HepG2 (cell line): ENCODE measurements around the gene SLIRP. TPM values are rescaled to one million over a fixed set of nuclear protein-coding genes. Genes with fewer than 3 reads are reported as not detected.

Source experiments
- HDAC6 ChIP-seq: fragments of 200-600 bp; sonication (generic); IDR thresholded peaks from 2 replicates; pipeline ENCODE4 v1.7.0; 2017; ENCODE audit warnings: mild to moderate bottlenecking, antibody characterized with exemption, low read length, low read depth
- HNF1B ChIP-seq: sonication (generic); formaldehyde crosslinking; IDR thresholded peaks from 2 replicates; pipeline ENCODE4 v1.5.1; 2020; ENCODE audit warnings: mild to moderate bottlenecking, moderate library complexity, missing genetic modification reagents
- HOXA9 ChIP-seq: sonication (generic); formaldehyde crosslinking; IDR thresholded peaks from 2 replicates; pipeline ENCODE4 v1.8.1; 2022; ENCODE audit warnings: missing genetic modification reagents, mild to moderate bottlenecking, moderate library complexity, borderline replicate concordance
- MAF1 ChIP-seq: sonication (generic); formaldehyde crosslinking; IDR thresholded peaks from 2 replicates; pipeline ENCODE4 v1.5.0; 2020; ENCODE audit warnings: missing genetic modification reagents, borderline replicate concordance
- NR2F2 ChIP-seq: IDR thresholded peaks from 2 replicates; pipeline ENCODE4 v1.6.1; 2012; ENCODE audit warnings: low read depth, inconsistent platforms, borderline replicate concordance
- RCOR2 ChIP-seq: IDR thresholded peaks from 2 replicates; pipeline ENCODE4 v1.6.1; 2016; ENCODE audit warnings: missing biosample characterization, missing genetic modification reagents
- SKIL ChIP-seq: sonication (generic); formaldehyde crosslinking; IDR thresholded peaks from 2 replicates; pipeline ENCODE4 v1.8.0; 2022; ENCODE audit warnings: missing genetic modification reagents, mild to moderate bottlenecking, moderate library complexity, borderline replicate concordance
- TAF15 ChIP-seq: fragments of 200-400 bp; formaldehyde crosslinking; IDR thresholded peaks from one replicate; pipeline ENCODE4 v1.6.1; 2018; ENCODE audit warnings: mild to moderate bottlenecking, low read depth, low read length; ENCODE audit not compliant: poor library complexity, severe bottlenecking
- TRAFD1 ChIP-seq: sonication (generic); formaldehyde crosslinking; IDR thresholded peaks from 2 replicates; pipeline ENCODE4 v1.5.1; 2020; ENCODE audit warnings: missing genetic modification reagents, mild to moderate bottlenecking, borderline replicate concordance
- XRCC5 ChIP-seq: fragments of 200-400 bp; formaldehyde crosslinking; optimal IDR thresholded peaks from 2 replicates; pipeline ENCODE3; 2017; ENCODE audit warnings: mild to moderate bottlenecking, low read length
- ZNF407 ChIP-seq: sonication (generic); formaldehyde crosslinking; IDR thresholded peaks from one replicate; pipeline ENCODE4 v1.5.1; 2020; ENCODE audit warnings: mild to moderate bottlenecking, missing genetic modification reagents; ENCODE audit errors: not compliant biosample characterization
- ZNF780A ChIP-seq: sonication (generic); formaldehyde crosslinking; IDR thresholded peaks from 2 replicates; pipeline ENCODE4 v1.8.0; 2022; ENCODE audit warnings: mild to moderate bottlenecking, missing genetic modification reagents, moderate library complexity
- polyA plus RNA-seq, 8 experiments: library from polyadenylated mRNA; depleted of rRNA in 3 of 8; stranded (reverse) in 7 of 8; unstranded in 1 of 8; fragments of >200 nt; fragmentation: Illumina TruSeq in 4 of 8; extraction: Trizol in 4 of 8; gene quantifications; 2 replicates each; pipeline versions ENCODE4 v1.2.1 to v1.2.3, GENCODE V29; 2011 to 2016; ENCODE audit warnings: low read depth in 4 of 8, missing spikeins in 1 of 8, mixed read lengths in 1 of 8; ENCODE audit not compliant: insufficient read depth in 1 of 8
- total RNA-seq, 5 experiments: library from RNA; depleted of rRNA; stranded (reverse); fragments of >200 nt; fragmentation: Illumina TruSeq; extraction: Trizol; gene quantifications; 2 replicates each; pipeline ENCODE4 v1.2.3, GENCODE V29; 2016; ENCODE audit warnings: low read depth in 1 of 5

The SLIRP gene
- total and polyA plus RNA-seq, 2 of the 13 experiments (the other 11 are each of a cell fraction or from before 2014, with no cell fraction given): 281 to 548 TPM

GRCh38 chr14:77707724-77708408, at the start of gene SLIRP, which contains the start of gene ALKBH1 (continued):
- TF ChIP-seq ZNF407 (CRISPR knock-in tag): peak; percentile 56
- TF ChIP-seq SKIL (CRISPR knock-in tag): no peak
- TF ChIP-seq HDAC6: no peak
- no peak for TF ChIP-seq HOXA9 (CRISPR knock-in tag)
- peak; percentile 8 for TF ChIP-seq XRCC5
- no peak for TF ChIP-seq ZNF780A
- no peak for TF ChIP-seq RCOR2 (CRISPR knock-in tag)
- peak; percentile 68; the same call in 1 of the 2 replicates for TF ChIP-seq NR2F2
- TF ChIP-seq TAF15: no peak
- TF ChIP-seq HNF1B (CRISPR knock-in tag): peak; percentile 75
- TF ChIP-seq MAF1 (CRISPR knock-in tag): peak; percentile 65
- no peak for TF ChIP-seq TRAFD1 (CRISPR knock-in tag)
